Measurements from ENCODE around the gene GSN. TPM values are rescaled to one million over a fixed set of nuclear protein-coding genes. Genes with fewer than 3 reads are reported as not detected.

Gene GSN
- total and polyA plus RNA-seq, 2 experiments from 2014 or later, result 268 to 310 TPM

DNA sequence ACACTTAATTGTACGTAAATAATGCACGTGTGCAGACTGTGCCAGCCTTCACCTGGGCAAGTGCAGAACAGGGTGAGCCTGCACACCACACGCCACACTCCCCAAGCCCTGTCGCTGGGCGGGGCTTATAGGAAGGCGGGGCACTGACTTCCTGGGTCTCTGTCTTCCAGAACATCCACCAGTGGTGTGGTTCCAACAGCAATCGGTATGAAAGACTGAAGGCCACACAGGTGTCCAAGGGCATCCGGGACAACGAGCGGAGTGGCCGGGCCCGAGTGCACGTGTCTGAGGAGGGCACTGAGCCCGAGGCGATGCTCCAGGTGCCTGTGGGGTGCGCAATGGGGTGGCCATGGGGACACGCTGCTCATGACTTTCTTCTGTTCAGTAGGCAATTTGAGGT is 44.2 kb downstream of the GSN start:
- no peaks in the 10 kb centered on the region for H3K4me1 ChIP-seq (ENCODE audit: low read depth)
- no peaks in the 10 kb centered on the region for H3K9me3 ChIP-seq (ENCODE audit: low read depth)
- H3K27me3 ChIP-seq, result no peaks in the 10 kb centered on the region
- DNase-seq (ENCODE audit: low read depth in 1 of 2, low spot score in 1 of 2), result no peak
- H3K27ac ChIP-seq, result no peak overlapping the region
- peaks cover 13% of the 10 kb centered on the region for H3K36me3 ChIP-seq
- H3K4me3 ChIP-seq, result no peak overlapping the region
- no peak for TF ChIP-seq CTCF (IDR thresholded peaks at IDR 0.05; ENCODE audit: low read depth, low read length)

DNA sequence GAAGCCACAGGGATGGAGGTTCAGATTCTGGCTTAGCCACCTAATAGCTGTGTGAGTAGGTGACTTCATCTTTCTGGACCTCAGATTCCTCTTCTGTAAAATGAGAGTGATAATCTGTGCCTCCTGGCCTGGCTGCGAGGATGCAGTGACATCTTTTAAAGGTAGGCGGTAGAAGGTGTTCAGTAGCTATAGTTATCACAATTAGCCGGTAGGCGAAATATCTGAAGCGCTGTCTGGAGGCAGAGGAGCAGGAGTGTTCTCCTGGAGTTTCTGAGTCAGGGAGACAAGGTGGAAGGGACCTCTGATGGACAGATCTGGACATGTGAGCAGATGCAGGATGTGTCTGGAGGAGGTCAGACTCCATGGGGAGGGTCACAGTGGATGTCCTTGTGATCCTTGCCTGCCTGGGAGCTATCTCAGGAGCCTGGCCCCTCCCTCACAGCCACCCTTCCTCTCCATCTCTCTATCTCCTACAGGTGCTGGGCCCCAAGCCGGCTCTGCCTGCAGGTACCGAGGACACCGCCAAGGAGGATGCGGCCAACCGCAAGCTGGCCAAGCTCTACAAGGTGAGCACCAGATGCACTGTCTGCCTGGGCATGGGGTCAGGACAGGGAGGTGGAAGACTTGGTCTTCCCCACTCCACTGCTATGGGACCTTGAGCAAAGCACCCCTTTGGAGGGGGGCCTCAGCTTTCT is 45.6 kb downstream of the GSN start:
- H3K4me1 ChIP-seq (ENCODE audit: low read depth), result no peaks in the 10 kb centered on the region
- no peak for DNase-seq (ENCODE audit: low read depth in 1 of 2, low spot score in 1 of 2)
- no peak overlapping the region for H3K4me3 ChIP-seq
- H3K9me3 ChIP-seq (ENCODE audit: low read depth), result no peaks in the 10 kb centered on the region
- no peaks in the 10 kb centered on the region for H3K27me3 ChIP-seq
- H3K36me3 ChIP-seq, result peaks cover 13% of the 10 kb centered on the region
- no peak for TF ChIP-seq CTCF (IDR thresholded peaks at IDR 0.05; ENCODE audit: low read depth, low read length)
- H3K27ac ChIP-seq, result no peak overlapping the region

GRCh38 chr9:121316378-121316777 is 48.4 kb downstream of the GSN start:
- TF ChIP-seq CTCF (IDR thresholded peaks at IDR 0.05; ENCODE audit: low read depth, low read length), result no peak

GRCh38 chr9:121316852-121317373 is 49.0 kb downstream of the GSN start:
- Histone ChIP-seq H3K4me3 (no peak overlapping the region), H3K9me3 (ENCODE audit: low read depth) (no peaks in the 10 kb centered on the region), H3K27ac (no peak overlapping the region), H3K27me3 (no peaks in the 10 kb centered on the region), H3K36me3 (peaks cover 3% of the 10 kb centered on the region), H3K4me1 (ENCODE audit: low read depth) (no peaks in the 10 kb centered on the region)
- no peak for DNase-seq (ENCODE audit: low read depth in 1 of 2, low spot score in 1 of 2)
- no peak for TF ChIP-seq CTCF (IDR thresholded peaks at IDR 0.05; ENCODE audit: low read depth, low read length)

More at GRCh38 chr9:121316378-121316777, 48.4 kb downstream of the GSN start:
- H3K36me3 ChIP-seq, result peaks cover 6% of the 10 kb centered on the region
- no peak for DNase-seq (ENCODE audit: low read depth in 1 of 2, low spot score in 1 of 2)
- no peaks in the 10 kb centered on the region for H3K27me3 ChIP-seq
- no peak overlapping the region for H3K27ac ChIP-seq
- no peaks in the 10 kb centered on the region for H3K9me3 ChIP-seq (ENCODE audit: low read depth)
- H3K4me1 ChIP-seq (ENCODE audit: low read depth), result no peaks in the 10 kb centered on the region
- H3K4me3 ChIP-seq, result no peak overlapping the region

GRCh38 chr9:121317737-121318630 is 50.0 kb downstream of the GSN start:
- Histone ChIP-seq H3K27ac (no peak overlapping the region), H3K4me1 (ENCODE audit: low read depth) (no peaks in the 10 kb centered on the region), H3K9me3 (ENCODE audit: low read depth) (no peaks in the 10 kb centered on the region), H3K36me3 (peaks cover 10% of the 10 kb centered on the region), H3K4me3 (no peak overlapping the region), H3K27me3 (no peaks in the 10 kb centered on the region)
- TF ChIP-seq CTCF (IDR thresholded peaks at IDR 0.05; ENCODE audit: low read depth, low read length), result no peak
- no peak for DNase-seq (ENCODE audit: low read depth in 1 of 2, low spot score in 1 of 2)

All from cardiac muscle cell (in vitro differentiated cells and primary cell).